A673 (cell line): ENCODE data around the gene ADI1.

ENCODE experiments used
- CTCF ChIP-seq: fragments of 300-800, 200-600 bp; sonication (generic); conservative IDR thresholded peaks from 2 replicates; pipeline ENCODE4 v1.5.1; 2017; ENCODE audit warnings: low read depth, mild to moderate bottlenecking, antibody characterized with exemption, low read length, moderate library complexity, mixed read lengths
- EZH2 ChIP-seq: fragments of 200-600 bp; sonication (generic); IDR thresholded peaks from 2 replicates; pipeline ENCODE4 v1.6.1; 2017; ENCODE audit warnings: borderline replicate concordance, low read depth, mild to moderate bottlenecking, mixed read lengths, antibody characterized with exemption, low read length; ENCODE audit not compliant: poor library complexity, severe bottlenecking

GRCh38 chr2:3535794-3536681, 16.7 kb upstream of the ADI1 start:
- no peak for TF ChIP-seq CTCF
- no peak for TF ChIP-seq EZH2
